IMR-90 (cell line): ENCODE data around the gene STPG1. TPM values are rescaled to one million over a fixed set of nuclear protein-coding genes. Genes with fewer than 3 reads are reported as not detected.
A peak's percentile ranks its signal among the peaks of the same experiment; 100 is the strongest.

ENCODE experiments used
- ATAC-seq: fragments of 200-7000 bp; cut with Tn5 transposase; 2 replicates; pipeline ENCODE4 v1.9.1; 2020; ENCODE audit warnings: low read depth, mild to moderate bottlenecking, moderate library complexity
- BruUV-seq: library from RNA; stranded (reverse); fragments of 400-500 nt; replicated peaks from 2 replicates; lab custom pipeline; 2021; lab: Mats Ljungman, UMichigan
- CTCF ChIA-PET: fragments of 300-600 bp; formaldehyde crosslinking; extraction: SDS; loops from one replicate; lab custom pipeline; 2021; ENCODE audit warnings: antibody characterized with exemption; lab: Yijun Ruan, JAX
- POLR2A ChIA-PET: fragments of 300-600 bp; sonication (Branson Sonifier 250); formaldehyde crosslinking; loops from one replicate; lab custom pipeline; 2022; ENCODE audit warnings: antibody characterized with exemption; ENCODE audit not compliant: unreplicated experiment; lab: Charles Lee
- DNase-seq: peaks from one replicate; pipeline ENCODE4 v3.0.0; 2013
- H2AFZ ChIP-seq: replicated peaks from 2 replicates; pipeline ENCODE3; 2013; ENCODE audit warnings: low read length, mild to moderate bottlenecking; ENCODE audit not compliant: poor library complexity
- H2AK5ac ChIP-seq: 2 replicates; pipeline ENCODE4 v1.6.1; 2013; ENCODE audit warnings: low read depth, low read length, inconsistent platforms
- H2AK9ac ChIP-seq: replicated peaks from 2 replicates; pipeline ENCODE3; 2013; ENCODE audit warnings: mild to moderate bottlenecking, low read depth, low read length, moderate library complexity; ENCODE audit not compliant: poor library complexity
- H2BK120ac ChIP-seq: 2 replicates; pipeline ENCODE4 v1.6.1; 2013; ENCODE audit warnings: low read depth, low read length, inconsistent platforms
- H2BK15ac ChIP-seq: 3 replicates; pipeline ENCODE4 v1.6.1; 2013; ENCODE audit warnings: low read depth, low read length, inconsistent platforms
- H2BK20ac ChIP-seq: 2 replicates; pipeline ENCODE4 v1.6.1; 2013; ENCODE audit warnings: low read depth, mild to moderate bottlenecking, inconsistent platforms, low read length, moderate library complexity
- H2BK5ac ChIP-seq: 2 replicates; pipeline ENCODE4 v1.6.1; 2013; ENCODE audit warnings: mild to moderate bottlenecking, low read depth, low read length, inconsistent platforms; ENCODE audit not compliant: poor library complexity, severe bottlenecking
- H3K14ac ChIP-seq: replicated peaks from 2 replicates; pipeline ENCODE4 v1.6.1; 2013; ENCODE audit warnings: low read depth, low read length, inconsistent platforms
- H3K18ac ChIP-seq: 2 replicates; pipeline ENCODE4 v1.6.1; 2013; ENCODE audit warnings: low read depth, low read length, control low read depth
- H3K23ac ChIP-seq: 2 replicates; pipeline ENCODE4 v1.6.1; 2013; ENCODE audit warnings: low read depth, low read length, inconsistent platforms
- H3K27ac ChIP-seq: 2 replicates; pipeline ENCODE4 v1.5.1; 2013; ENCODE audit warnings: mild to moderate bottlenecking, control low read depth, low read length; ENCODE audit not compliant: insufficient read depth
- H3K27me3 ChIP-seq: 2 replicates; pipeline ENCODE4 v1.6.1; 2013; ENCODE audit warnings: low read length; ENCODE audit not compliant: control insufficient read depth, insufficient read depth
- H3K36me3 ChIP-seq: 2 replicates; pipeline ENCODE4 v1.6.1; 2013; ENCODE audit warnings: low read length, mixed read lengths; ENCODE audit not compliant: control insufficient read depth, insufficient read depth
- H3K4ac ChIP-seq: 2 replicates; pipeline ENCODE4 v1.6.1; 2013; ENCODE audit warnings: low read depth, low read length, inconsistent platforms
- H3K4me1 ChIP-seq: 2 replicates; pipeline ENCODE4 v1.6.1; 2013; ENCODE audit warnings: low read length, mixed read lengths; ENCODE audit not compliant: control insufficient read depth, insufficient read depth
- H3K4me2 ChIP-seq: 2 replicates; pipeline ENCODE4 v1.6.1; 2013; ENCODE audit warnings: low read depth, mild to moderate bottlenecking, control low read depth, low read length, moderate library complexity
- H3K4me3 ChIP-seq: 2 replicates; pipeline ENCODE4 v1.5.1; 2013; ENCODE audit warnings: low read depth, mild to moderate bottlenecking, control low read depth, low read length, moderate library complexity; ENCODE audit not compliant: insufficient read depth
- H3K56ac ChIP-seq: 2 replicates; pipeline ENCODE4 v1.6.1; 2013; ENCODE audit warnings: low read length, inconsistent platforms; ENCODE audit not compliant: insufficient read depth; ENCODE audit errors: extremely low read depth
- H3K79me1 ChIP-seq, 2 experiments: 2 replicates each; pipeline ENCODE4 v1.6.1; 2013; ENCODE audit warnings: low read length in 2 of 2, inconsistent platforms in 1 of 2, low read depth in 1 of 2
- H3K9ac ChIP-seq: 2 replicates; pipeline ENCODE4 v1.6.1; 2013; ENCODE audit warnings: low read depth, low read length, control low read depth
- H3K9me1 ChIP-seq: 2 replicates; pipeline ENCODE4 v1.6.1; 2013; ENCODE audit warnings: low read length, inconsistent platforms; ENCODE audit not compliant: insufficient read depth
- H3K9me3 ChIP-seq: 2 replicates; pipeline ENCODE4 v1.6.1; 2013; ENCODE audit warnings: low read length; ENCODE audit not compliant: control insufficient read depth, insufficient read depth
- H4K20me1 ChIP-seq: 2 replicates; pipeline ENCODE4 v1.6.1; 2013; ENCODE audit warnings: low read length, inconsistent platforms; ENCODE audit not compliant: insufficient read depth
- H4K5ac ChIP-seq: 2 replicates; pipeline ENCODE4 v1.6.1; 2013; ENCODE audit warnings: mild to moderate bottlenecking, low read depth, low read length, control low read depth
- H4K8ac ChIP-seq, 2 experiments: 2 replicates each; pipeline ENCODE4 v1.6.1; 2013; ENCODE audit warnings: low read depth in 2 of 2, low read length in 2 of 2, control low read depth in 1 of 2, inconsistent platforms in 1 of 2
- H4K91ac ChIP-seq: 2 replicates; pipeline ENCODE4 v1.6.1; 2013; ENCODE audit warnings: low read depth, low read length, inconsistent platforms; ENCODE audit not compliant: insufficient read depth
- BHLHE40 ChIP-seq: fragments of 150-350 bp; IDR thresholded peaks from 2 replicates; pipeline ENCODE4 v1.6.1; 2016; ENCODE audit warnings: mild to moderate bottlenecking, low read depth, low read length
- CEBPB ChIP-seq: IDR thresholded peaks from 2 replicates; pipeline ENCODE4 v1.6.1; 2012; ENCODE audit warnings: low read depth, low read length, improper control_type of control experiment
- CHD1 ChIP-seq: IDR thresholded peaks from 2 replicates; pipeline ENCODE4 v1.6.1; 2012; ENCODE audit warnings: low read depth, low read length, improper control_type of control experiment
- CTCF ChIP-seq: conservative IDR thresholded peaks from 2 replicates; pipeline ENCODE4 v1.5.1; 2012; ENCODE audit warnings: mild to moderate bottlenecking, low read depth, low read length, improper control_type of control experiment
- ELK1 ChIP-seq: fragments of 150-350 bp; IDR thresholded peaks from 2 replicates; pipeline ENCODE4 v1.6.1; 2016; ENCODE audit warnings: low read depth, mild to moderate bottlenecking, low read length, moderate library complexity, borderline replicate concordance
- FOS ChIP-seq: fragments of 150-350 bp; IDR thresholded peaks from 2 replicates; pipeline ENCODE4 v1.6.1; 2016; ENCODE audit warnings: low read depth, low read length
- MAFK ChIP-seq: IDR thresholded peaks from 2 replicates; pipeline ENCODE4 v1.6.1; 2012; ENCODE audit warnings: low read depth, low read length, improper control_type of control experiment
- MAZ ChIP-seq: IDR thresholded peaks from 2 replicates; pipeline ENCODE4 v1.6.1; 2012; ENCODE audit warnings: low read depth, mild to moderate bottlenecking, low read length, improper control_type of control experiment, moderate library complexity, borderline replicate concordance
- MXI1 ChIP-seq: IDR thresholded peaks from 2 replicates; pipeline ENCODE4 v1.6.1; 2012; ENCODE audit warnings: low read depth, mild to moderate bottlenecking, low read length, moderate library complexity, borderline replicate concordance
- NFE2L2 ChIP-seq: fragments of 150-350 bp; IDR thresholded peaks from 2 replicates; pipeline ENCODE4 v1.6.1; 2016; ENCODE audit warnings: low read depth, mild to moderate bottlenecking, low read length
- POLR2A ChIP-seq: IDR thresholded peaks from 2 replicates; pipeline ENCODE4 v1.6.1; 2012; ENCODE audit warnings: mild to moderate bottlenecking, low read depth, low read length
- RAD21 ChIP-seq: IDR thresholded peaks from 2 replicates; pipeline ENCODE4 v1.6.1; 2012; ENCODE audit warnings: low read length, improper control_type of control experiment
- RCOR1 ChIP-seq: IDR thresholded peaks from 2 replicates; pipeline ENCODE4 v1.6.1; 2012; ENCODE audit warnings: mild to moderate bottlenecking, low read length, improper control_type of control experiment; ENCODE audit not compliant: insufficient replicate concordance
- RFX5 ChIP-seq: IDR thresholded peaks from 2 replicates; pipeline ENCODE4 v1.8.0; 2012; ENCODE audit warnings: low read depth, mild to moderate bottlenecking, low read length, moderate library complexity
- SMC3 ChIP-seq: fragments of 150-350 bp; IDR thresholded peaks from 2 replicates; pipeline ENCODE4 v1.6.1; 2016; ENCODE audit warnings: low read depth, mild to moderate bottlenecking, antibody characterized with exemption, low read length, moderate library complexity
- USF2 ChIP-seq: fragments of 150-350 bp; IDR thresholded peaks from 2 replicates; pipeline ENCODE4 v1.6.1; 2017; ENCODE audit warnings: mild to moderate bottlenecking, antibody characterized with exemption, low read length, low read depth
- WGBS, 2 experiments: methylation state at CpG; one replicate each; pipeline versions ENCODE4 v1.1.5 to v1.1.7; 2013; ENCODE audit warnings: missing lambda C conversion rate in 2 of 2; ENCODE audit not compliant: insufficient read length in 1 of 2; ENCODE audit errors: extremely low coverage in 2 of 2; 5-methylcytosine and 5-hydroxymethylcytosine counted together
- dilution Hi-C: fragments of 300-500 bp; cut with HindIII; formaldehyde crosslinking; loops from one replicate; pipeline ENCODE4 v1.14.3; 2018; ENCODE audit warnings: low sequenced_read_pairs; ENCODE audit not compliant: unreplicated experiment
- in situ Hi-C: fragments of 300-500 bp; cut with MboI; formaldehyde crosslinking; loops from 3 replicates; pipeline ENCODE4 v1.14.3; 2019; ENCODE audit warnings: low sequenced_read_pairs, inconsistent platforms, mixed read lengths
- intact Hi-C: fragments of 100-400 bp; cut with micrococcal nuclease; formaldehyde crosslinking; loops from 2 replicates; pipeline ENCODE4 v1.10.0; 2022
- polyA plus RNA-seq, 3 experiments: library from polyadenylated mRNA; depleted of rRNA; stranded (reverse); fragments of >200 nt; gene quantifications; 2 replicates each; pipeline ENCODE4 v1.2.3, GENCODE V29; 2012; ENCODE audit warnings: low replicate concordance in 1 of 3
- total RNA-seq: library from RNA; depleted of rRNA; stranded (reverse); fragments of >200 nt; gene quantifications from 2 replicates; pipeline ENCODE4 v1.2.3, GENCODE V29; 2012

Gene STPG1
- total and polyA plus RNA-seq, 2 of the 4 experiments (the other 2 are of a cell fraction), result 3.0 to 6.5 TPM

- Histone ChIP-seq H3K4me3 (no peak overlapping the region), H3K56ac (no peak overlapping the region), H2BK5ac (no peak overlapping the region), H2BK120ac (no peak overlapping the region), H3K9ac (no peak overlapping the region), H4K20me1 (no peaks in the 10 kb centered on the region), H3K4me1 (no peaks in the 10 kb centered on the region), H3K36me3 (no peaks in the 10 kb centered on the region), H3K9me3 (no peaks in the 10 kb centered on the region), H3K14ac (no peak overlapping the region), H2AK9ac (no peak overlapping the region), H4K91ac (no peak overlapping the region), H2AFZ (peak overlapping the region; percentile 37), H3K27ac (no peak overlapping the region), H3K27me3 (peaks cover 25% of the 10 kb centered on the region), H2BK20ac (no peak overlapping the region), H3K79me1 (no peaks in the 10 kb centered on the region), H3K4me2 (no peak overlapping the region), H2AK5ac (no peak overlapping the region), H4K8ac (no peak overlapping the region), H3K18ac (no peak overlapping the region), H2BK15ac (no peak overlapping the region), H3K9me1 (no peaks in the 10 kb centered on the region; the same call in 1 of the 2 replicates), H4K5ac (no peak overlapping the region), H3K23ac (no peak overlapping the region), H3K4ac (no peak overlapping the region)
- ATAC-seq, result peak; percentile 29; the same call in 1 of the 2 replicates
- BruUV-seq, result no TSS peak
- POLR2A ChIA-PET, result no interaction called here
- CTCF ChIA-PET, result no interaction called here
- TF ChIP-seq RAD21 (no peak), MAFK (no peak), FOS (no peak), RCOR1 (no peak), CTCF (no peak), CHD1 (no peak), MXI1 (no peak), NFE2L2 (no peak), RFX5 (no peak), POLR2A (no peak), ELK1 (no peak), BHLHE40 (no peak), SMC3 (no peak), CEBPB (no peak), USF2 (no peak), MAZ (no peak)
- no peak for DNase-seq
- dilution Hi-C loops, result no loop called here
- in situ Hi-C loops, result no loop called here
- intact Hi-C loops, result no loop called here
- no CpG with 5 or more reads among the region's 8 CpGs for WGBS, 2 experiments
Measured at GRCh38 chr1:24341260-24341659, 72.3 kb downstream of the STPG1 start.
